ENCODE data around the gene ART3. TPM values are rescaled to one million over a fixed set of nuclear protein-coding genes. Genes with fewer than 3 reads are reported as not detected.

ART3 gene
- total RNA-seq (ENCODE audit: low replicate concordance): not detected in 2 replicates

DNA sequence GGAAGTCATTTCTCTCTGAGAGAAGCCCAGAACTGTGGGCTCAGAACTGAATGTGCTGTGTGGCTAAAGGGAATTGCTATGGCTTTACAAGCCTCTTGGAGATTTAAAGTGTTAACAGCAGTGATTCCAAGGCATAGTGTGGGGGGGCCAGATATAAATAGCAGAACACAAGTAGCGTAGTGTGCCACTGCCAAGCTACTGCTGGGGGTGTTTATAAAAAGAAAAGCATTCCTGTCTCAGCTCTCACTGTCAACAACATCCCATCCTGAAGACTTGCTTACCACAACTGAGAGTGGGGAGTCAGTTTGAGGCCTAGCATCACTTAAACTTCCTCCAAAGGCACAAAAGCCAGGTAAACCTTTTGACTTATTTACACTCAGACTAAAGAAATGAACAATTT lies at the start of gene ART3:
TSS of gene ART3 (plus strand) at position 242 of the 400 bp plus-strand sequence. CDS start 1,181 bp downstream, outside the sequence.

GRCh38 chr4:76035799-76036380 lies 38.6 kb upstream of the ART3 start, which contains the start of gene CXCL11:
Gene CXCL11 (minus strand): TSS chr4:76036070. CDS start chr4:76035987, 83 bp downstream.

GRCh38 chr4:76148142-76148865 lies 73.8 kb downstream of the ART3 start, which contains the start of gene NUP54:
Gene NUP54 (minus strand): TSS chr4:76148397. CDS start chr4:76148374, 23 bp downstream.

Other genes with a start within 250 kb of the ART3 start
- not detected in 2 replicates for gene PPEF2, start 172.3 kb upstream of the ART3 start, total RNA-seq (ENCODE audit: low replicate concordance)
- gene NAAA, start 133.7 kb upstream of the ART3 start, total RNA-seq (ENCODE audit: low replicate concordance): 14.5 and 20.0 TPM in 2 replicates
- gene SDAD1, start 83.8 kb upstream of the ART3 start, total RNA-seq (ENCODE audit: low replicate concordance): 16.0 and 19.0 TPM in 2 replicates
- gene CXCL9, start 67.2 kb upstream of the ART3 start, total RNA-seq (ENCODE audit: low replicate concordance): not detected in 2 replicates
- not detected in 2 replicates for gene CXCL10, start 51.2 kb upstream of the ART3 start, total RNA-seq (ENCODE audit: low replicate concordance)
- gene CXCL11, start 38.6 kb upstream of the ART3 start, total RNA-seq (ENCODE audit: low replicate concordance): not detected in 2 replicates
- gene NUP54, start 73.7 kb downstream of the ART3 start, total RNA-seq (ENCODE audit: low replicate concordance): 42.5 and 54.3 TPM in 2 replicates
- gene SCARB2, start 139.1 kb downstream of the ART3 start, total RNA-seq (ENCODE audit: low replicate concordance): 242 and 693 TPM in 2 replicates
- 0.45 and 1.9 TPM in 2 replicates for gene FAM47E, start 177.0 kb downstream of the ART3 start, total RNA-seq (ENCODE audit: low replicate concordance)
- 2.5 and 4.5 TPM in 2 replicates for gene STBD1, start 232.0 kb downstream of the ART3 start, total RNA-seq (ENCODE audit: low replicate concordance)